ENCODE data around the gene KRT86.
A peak's percentile ranks its signal among the peaks of the same experiment; 100 is the strongest.
"Not testable (repeated sequence)": the region's sequence is repeated elsewhere in the genome, so short reads cannot be mapped to it uniquely, and the experiment has no call there.

KRT86 gene

GRCh38 chr12:52342781-52343490 is 68.5 kb downstream of the KRT86 start:
- no peak for DNase-seq

- DNase-seq, result no peak
Measured at GRCh38 chr12:52343550-52343949, 69.1 kb downstream of the KRT86 start.

- no peak for DNase-seq
Measured at GRCh38 chr12:52344111-52344510, 69.7 kb downstream of the KRT86 start.

GRCh38 chr12:52345041-52345440 is 70.6 kb downstream of the KRT86 start:
- not testable (repeated sequence) for DNase-seq

- no peak for DNase-seq
Measured at GRCh38 chr12:52346593-52346992, 72.1 kb downstream of the KRT86 start.

- no peak for DNase-seq
Measured at GRCh38 chr12:52347016-52347415, 72.6 kb downstream of the KRT86 start.

- peak; percentile 57 for DNase-seq
Measured at GRCh38 chr12:52347551-52348510, 73.4 kb downstream of the KRT86 start.

GRCh38 chr12:52349196-52349595 is 74.8 kb downstream of the KRT86 start:
- DNase-seq, result no peak

- no peak for DNase-seq
Measured at GRCh38 chr12:52350021-52350620, 75.7 kb downstream of the KRT86 start.

GRCh38 chr12:52350786-52351185 is 76.3 kb downstream of the KRT86 start:
- DNase-seq, result no peak

GRCh38 chr12:52351196-52352059 is 77.0 kb downstream of the KRT86 start:
- peak; percentile 43 for DNase-seq

- no peak for DNase-seq
Measured at GRCh38 chr12:52352951-52353350, 78.5 kb downstream of the KRT86 start.

GRCh38 chr12:52353766-52354165 is 79.3 kb downstream of the KRT86 start:
- DNase-seq, result no peak

- DNase-seq, result no peak
Measured at GRCh38 chr12:52354200-52354599, 79.8 kb downstream of the KRT86 start.

GRCh38 chr12:52355176-52355575 is 80.7 kb downstream of the KRT86 start:
- no peak for DNase-seq

- DNase-seq, result no peak
Measured at GRCh38 chr12:52356031-52356761, 81.8 kb downstream of the KRT86 start.

- DNase-seq, result no peak
Measured at GRCh38 chr12:52356762-52357580, 82.5 kb downstream of the KRT86 start.
